CD4-positive, alpha-beta T cell treated with Interleukin-6 at 100 ng/mL for 8 hours (primary cell): ENCODE results near the gene LLGL2.
"Not testable (repeated sequence)": the region's sequence is repeated elsewhere in the genome, so short reads cannot be mapped to it uniquely, and the experiment has no call there.

ENCODE experiments used
- DNase-seq: peaks from one replicate; pipeline ENCODE4 v3.0.0-alpha.2; 2020; ENCODE audit warnings: mixed read lengths, low spot score

Gene LLGL2

GRCh38 chr17:75571197-75571884 lies 45.8 kb downstream of the LLGL2 start:
- no peak for DNase-seq

- DNase-seq, result no peak
Observed at GRCh38 chr17:75571885-75572215, 46.4 kb downstream of the LLGL2 start.

GRCh38 chr17:75572713-75573539 lies 47.4 kb downstream of the LLGL2 start:
- no peak for DNase-seq

- no peak for DNase-seq
Observed at GRCh38 chr17:75573540-75573957, 48.1 kb downstream of the LLGL2 start.

- no peak for DNase-seq
Observed at GRCh38 chr17:75573994-75574393, 48.5 kb downstream of the LLGL2 start.

GRCh38 chr17:75574404-75575036 lies 49.0 kb downstream of the LLGL2 start:
- no peak for DNase-seq

GRCh38 chr17:75575197-75575596 lies 49.7 kb downstream of the LLGL2 start:
- DNase-seq, result no peak

GRCh38 chr17:75575728-75576127 lies 50.2 kb downstream of the LLGL2 start:
- DNase-seq, result no peak

- no peak for DNase-seq
Observed at GRCh38 chr17:75576661-75577060, 51.2 kb downstream of the LLGL2 start.

GRCh38 chr17:75581121-75581725 lies 55.7 kb downstream of the LLGL2 start:
- DNase-seq, result peak; percentile 32

GRCh38 chr17:75583197-75583596 lies 57.7 kb downstream of the LLGL2 start:
- not testable (repeated sequence) for DNase-seq

- DNase-seq, result no peak
Observed at GRCh38 chr17:75584849-75585175, 59.3 kb downstream of the LLGL2 start.

GRCh38 chr17:75587675-75588595 lies 62.4 kb downstream of the LLGL2 start, which contains the start of gene MYO15B:
Gene MYO15B, plus strand, starts transcription at chr17:75587800. Its CDS starts 258 bp downstream, at chr17:75588058.
- peak; percentile 66 for DNase-seq

- DNase-seq, result no peak
Observed at GRCh38 chr17:75588596-75589011, 63.1 kb downstream of the LLGL2 start.

GRCh38 chr17:75589012-75589918 lies 63.8 kb downstream of the LLGL2 start:
- DNase-seq, result peak; percentile 94

GRCh38 chr17:75589919-75590303 lies 64.4 kb downstream of the LLGL2 start:
- DNase-seq, result no peak

- DNase-seq, result no peak
Observed at GRCh38 chr17:75590314-75590761, 64.8 kb downstream of the LLGL2 start.

- no peak for DNase-seq
Observed at GRCh38 chr17:75590849-75591721, 65.6 kb downstream of the LLGL2 start.

- no peak for DNase-seq
Observed at GRCh38 chr17:75591722-75592302, 66.3 kb downstream of the LLGL2 start.
